ENCODE results near the gene SDR39U1.
A peak's percentile ranks its signal among the peaks of the same experiment; 100 is the strongest.

SDR39U1 gene

GRCh38 chr14:24403294-24403998 lies 39.1 kb downstream of the SDR39U1 start:
- H3F3A ChIP-seq (ENCODE audit: control insufficient read depth, insufficient read depth), result no peaks in the 10 kb centered on the region
- peaks cover 30% of the 10 kb centered on the region for H3K27me3 ChIP-seq (ENCODE audit: control insufficient read depth, low read length)
- H3K4me2 ChIP-seq (ENCODE audit: low read length), result no peak overlapping the region
- no peaks in the 10 kb centered on the region for H3K36me3 ChIP-seq (ENCODE audit: control insufficient read depth, low read length)
- TF ChIP-seq, protein P1, sequence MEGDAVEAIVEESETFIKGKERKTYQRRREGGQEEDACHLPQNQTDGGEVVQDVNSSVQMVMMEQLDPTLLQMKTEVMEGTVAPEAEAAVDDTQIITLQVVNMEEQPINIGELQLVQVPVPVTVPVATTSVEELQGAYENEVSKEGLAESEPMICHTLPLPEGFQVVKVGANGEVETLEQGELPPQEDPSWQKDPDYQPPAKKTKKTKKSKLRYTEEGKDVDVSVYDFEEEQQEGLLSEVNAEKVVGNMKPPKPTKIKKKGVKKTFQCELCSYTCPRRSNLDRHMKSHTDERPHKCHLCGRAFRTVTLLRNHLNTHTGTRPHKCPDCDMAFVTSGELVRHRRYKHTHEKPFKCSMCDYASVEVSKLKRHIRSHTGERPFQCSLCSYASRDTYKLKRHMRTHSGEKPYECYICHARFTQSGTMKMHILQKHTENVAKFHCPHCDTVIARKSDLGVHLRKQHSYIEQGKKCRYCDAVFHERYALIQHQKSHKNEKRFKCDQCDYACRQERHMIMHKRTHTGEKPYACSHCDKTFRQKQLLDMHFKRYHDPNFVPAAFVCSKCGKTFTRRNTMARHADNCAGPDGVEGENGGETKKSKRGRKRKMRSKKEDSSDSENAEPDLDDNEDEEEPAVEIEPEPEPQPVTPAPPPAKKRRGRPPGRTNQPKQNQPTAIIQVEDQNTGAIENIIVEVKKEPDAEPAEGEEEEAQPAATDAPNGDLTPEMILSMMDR (IDR thresholded peaks at IDR 0.05; ENCODE audit: low read depth, low read length, poor library complexity, severe bottlenecking), result no peak
- no peak for TF ChIP-seq EZH2phosphoT487 (IDR thresholded peaks at IDR 0.05; ENCODE audit: borderline replicate concordance, low read length)
- H3K9me2 ChIP-seq (replicated peaks; ENCODE audit: control insufficient read depth, low read length), result no peaks in the 10 kb centered on the region
- no peaks in the 10 kb centered on the region for H3K79me2 ChIP-seq (ENCODE audit: control insufficient read depth, low read length)
- H3K9me3 ChIP-seq (ENCODE audit: control insufficient read depth, insufficient read depth, low read length), result no peaks in the 10 kb centered on the region
- H3K4me3 ChIP-seq (ENCODE audit: low read length), result no peak overlapping the region
- no peak overlapping the region for H3K27ac ChIP-seq (ENCODE audit: low read depth, low read length)
- H3K4me1 ChIP-seq (ENCODE audit: control insufficient read depth, low read length), result peaks cover 11% of the 10 kb centered on the region
- H4K20me1 ChIP-seq (ENCODE audit: control insufficient read depth, insufficient read depth, low read depth, low read length), result no peaks in the 10 kb centered on the region

- H3K79me2 ChIP-seq (ENCODE audit: control insufficient read depth, low read length), result no peaks in the 10 kb centered on the region
- no peaks in the 10 kb centered on the region for H3K9me3 ChIP-seq (ENCODE audit: control insufficient read depth, insufficient read depth, low read length)
- TF ChIP-seq EZH2phosphoT487 (IDR thresholded peaks at IDR 0.05; ENCODE audit: borderline replicate concordance, low read length), result no peak
- TF ChIP-seq, protein P1 (IDR thresholded peaks at IDR 0.05; ENCODE audit: low read depth, low read length, poor library complexity, severe bottlenecking), result no peak
- no peaks in the 10 kb centered on the region for H3F3A ChIP-seq (ENCODE audit: control insufficient read depth, insufficient read depth)
- peaks cover 14% of the 10 kb centered on the region for H3K4me1 ChIP-seq (ENCODE audit: control insufficient read depth, low read length)
- no peak overlapping the region for H3K4me2 ChIP-seq (ENCODE audit: low read length)
- no peaks in the 10 kb centered on the region for H4K20me1 ChIP-seq (ENCODE audit: control insufficient read depth, insufficient read depth, low read depth, low read length)
- peaks cover 30% of the 10 kb centered on the region for H3K27me3 ChIP-seq (ENCODE audit: control insufficient read depth, low read length)
- no peak overlapping the region for H3K4me3 ChIP-seq (ENCODE audit: low read length)
- no peak overlapping the region for H3K27ac ChIP-seq (ENCODE audit: low read depth, low read length)
- no peaks in the 10 kb centered on the region for H3K9me2 ChIP-seq (replicated peaks; ENCODE audit: control insufficient read depth, low read length)
- no peaks in the 10 kb centered on the region for H3K36me3 ChIP-seq (ENCODE audit: control insufficient read depth, low read length)
Observed at GRCh38 chr14:24401810-24402702, 40.5 kb downstream of the SDR39U1 start.

DNA sequence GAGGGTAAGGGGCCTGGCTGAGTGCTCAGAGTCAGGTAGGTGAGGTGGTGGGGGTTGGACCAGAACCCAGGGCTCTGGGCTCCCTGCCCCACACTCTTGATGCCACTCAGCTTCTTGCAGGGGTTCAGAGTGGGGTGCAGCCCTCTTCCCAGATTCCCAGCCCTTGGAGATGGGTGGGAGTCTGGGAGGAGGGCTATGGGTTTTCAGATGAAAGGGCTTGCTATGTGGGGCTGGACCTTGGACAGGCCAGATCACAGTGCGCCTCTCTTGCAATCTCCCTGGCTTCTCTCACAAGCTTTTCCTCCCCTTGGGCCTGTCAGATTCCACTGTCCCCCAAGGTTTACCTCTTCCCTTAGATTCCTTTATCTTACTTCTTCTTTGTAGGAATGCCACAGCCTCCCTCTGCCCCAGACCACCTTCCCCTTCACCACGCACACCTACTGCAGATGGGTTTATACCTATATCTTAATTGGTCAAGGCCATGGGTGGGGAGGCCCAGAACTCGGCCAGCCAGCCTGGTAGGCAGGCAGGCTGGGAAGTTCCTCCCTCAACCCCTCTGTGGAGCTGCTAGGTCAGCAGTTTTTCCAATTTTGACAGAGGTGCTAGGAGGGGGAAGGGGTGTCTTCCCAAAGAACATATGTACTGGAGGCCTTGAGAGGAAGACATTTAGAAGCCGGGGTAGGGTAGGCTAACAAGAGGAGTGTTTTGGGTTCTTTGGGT lies 42.4 kb downstream of the SDR39U1 start:
- TF ChIP-seq EZH2phosphoT487 (IDR thresholded peaks at IDR 0.05; ENCODE audit: borderline replicate concordance, low read length), result no peak
- TF ChIP-seq, protein P1 (IDR thresholded peaks at IDR 0.05; ENCODE audit: low read depth, low read length, poor library complexity, severe bottlenecking), result no peak
- H3K9me2 ChIP-seq (replicated peaks; ENCODE audit: control insufficient read depth, low read length), result no peaks in the 10 kb centered on the region
- peaks cover 14% of the 10 kb centered on the region for H3K4me1 ChIP-seq (ENCODE audit: control insufficient read depth, low read length)
- no peaks in the 10 kb centered on the region for H4K20me1 ChIP-seq (ENCODE audit: control insufficient read depth, insufficient read depth, low read depth, low read length)
- no peaks in the 10 kb centered on the region for H3K36me3 ChIP-seq (ENCODE audit: control insufficient read depth, low read length)
- no peaks in the 10 kb centered on the region for H3K79me2 ChIP-seq (ENCODE audit: control insufficient read depth, low read length)
- peak overlapping the region; percentile 76; the same call in 1 of the 2 replicates for H3K4me2 ChIP-seq (ENCODE audit: low read length)
- no peak overlapping the region for H3K4me3 ChIP-seq (ENCODE audit: low read length)
- no peaks in the 10 kb centered on the region for H3K9me3 ChIP-seq (ENCODE audit: control insufficient read depth, insufficient read depth, low read length)
- H3K27me3 ChIP-seq (ENCODE audit: control insufficient read depth, low read length), result peaks cover 23% of the 10 kb centered on the region
- no peaks in the 10 kb centered on the region for H3F3A ChIP-seq (ENCODE audit: control insufficient read depth, insufficient read depth)
- H3K27ac ChIP-seq (ENCODE audit: low read depth, low read length), result no peak overlapping the region
